Measurements from ENCODE around the gene IFNG.

Gene IFNG

GRCh38 chr12:68190301-68190700 is 30.8 kb upstream of the IFNG start:
- no peak overlapping the region for H3K27ac ChIP-seq
- TF ChIP-seq CTCF (conservative IDR thresholded peaks at IDR 0.05): no peak

GRCh38 chr12:68189821-68190242 is 30.3 kb upstream of the IFNG start:
- no peak overlapping the region for H3K27ac ChIP-seq
- TF ChIP-seq CTCF (conservative IDR thresholded peaks at IDR 0.05): no peak

GRCh38 chr12:68185598-68185997 is 26.1 kb upstream of the IFNG start:
- no peak overlapping the region for H3K27ac ChIP-seq
- TF ChIP-seq CTCF (conservative IDR thresholded peaks at IDR 0.05): no peak

GRCh38 chr12:68180792-68181744 is 21.5 kb upstream of the IFNG start:
- no peak overlapping the region for H3K27ac ChIP-seq

GRCh38 chr12:68178774-68179439 is 19.4 kb upstream of the IFNG start:
- no peak for TF ChIP-seq CTCF (conservative IDR thresholded peaks at IDR 0.05)
- H3K27ac ChIP-seq: no peak overlapping the region

More at GRCh38 chr12:68180792-68181744, 21.5 kb upstream of the IFNG start:
- TF ChIP-seq CTCF (conservative IDR thresholded peaks at IDR 0.05): no peak

GRCh38 chr12:68178184-68178583 is 18.6 kb upstream of the IFNG start:
- TF ChIP-seq CTCF (conservative IDR thresholded peaks at IDR 0.05): no peak
- H3K27ac ChIP-seq: no peak overlapping the region

GRCh38 chr12:68177562-68177961 is 18.0 kb upstream of the IFNG start:
- no peak for TF ChIP-seq CTCF (conservative IDR thresholded peaks at IDR 0.05)

More at GRCh38 chr12:68177562-68177961, 18.0 kb upstream of the IFNG start:
- no peak overlapping the region for H3K27ac ChIP-seq
